ENCODE results near the gene KRT35.

The KRT35 gene

GRCh38 chr17:41511716-41512115, 30.8 kb upstream of the KRT35 start:
- DNase-seq (ENCODE audit: low spot score), result no peak

- no peak for DNase-seq (ENCODE audit: low spot score)
These were observed 30.2 kb upstream of the KRT35 start for GRCh38 chr17:41511116-41511515.

GRCh38 chr17:41510251-41511065, 29.5 kb upstream of the KRT35 start:
- DNase-seq (ENCODE audit: low spot score), result no peak

DNA sequence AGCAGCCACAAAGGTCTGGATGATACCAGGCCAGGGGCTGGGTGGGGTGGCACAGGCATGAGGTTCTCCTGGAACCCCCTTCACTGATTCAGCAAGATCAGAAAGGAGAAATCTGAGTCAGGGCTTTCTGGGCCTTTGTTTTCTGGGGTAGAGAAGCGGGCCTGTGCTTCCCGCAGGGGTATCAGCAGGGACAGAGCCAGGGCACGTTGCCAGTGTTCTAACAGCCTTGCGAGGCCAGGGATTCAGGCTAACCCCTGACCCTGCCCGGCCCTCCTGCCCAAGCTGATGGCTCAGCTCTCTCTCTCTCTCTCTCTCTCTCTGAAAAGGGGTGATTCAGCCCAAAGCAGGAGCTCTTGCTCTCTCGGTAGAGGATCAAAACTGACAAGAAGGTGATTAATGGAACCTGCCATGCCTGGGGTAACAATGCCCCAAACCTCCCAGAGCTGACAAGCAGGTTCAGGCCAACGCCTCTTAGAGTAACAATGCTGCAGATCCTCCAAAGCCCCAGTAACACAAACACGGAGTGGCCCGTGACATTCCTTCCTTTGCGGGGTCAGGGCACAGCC, 26.4 kb upstream of the KRT35 start:
- DNase-seq (ENCODE audit: low spot score), result no peak

- no peak for DNase-seq (ENCODE audit: low spot score)
These were observed 25.1 kb upstream of the KRT35 start for GRCh38 chr17:41505809-41506767.

DNA sequence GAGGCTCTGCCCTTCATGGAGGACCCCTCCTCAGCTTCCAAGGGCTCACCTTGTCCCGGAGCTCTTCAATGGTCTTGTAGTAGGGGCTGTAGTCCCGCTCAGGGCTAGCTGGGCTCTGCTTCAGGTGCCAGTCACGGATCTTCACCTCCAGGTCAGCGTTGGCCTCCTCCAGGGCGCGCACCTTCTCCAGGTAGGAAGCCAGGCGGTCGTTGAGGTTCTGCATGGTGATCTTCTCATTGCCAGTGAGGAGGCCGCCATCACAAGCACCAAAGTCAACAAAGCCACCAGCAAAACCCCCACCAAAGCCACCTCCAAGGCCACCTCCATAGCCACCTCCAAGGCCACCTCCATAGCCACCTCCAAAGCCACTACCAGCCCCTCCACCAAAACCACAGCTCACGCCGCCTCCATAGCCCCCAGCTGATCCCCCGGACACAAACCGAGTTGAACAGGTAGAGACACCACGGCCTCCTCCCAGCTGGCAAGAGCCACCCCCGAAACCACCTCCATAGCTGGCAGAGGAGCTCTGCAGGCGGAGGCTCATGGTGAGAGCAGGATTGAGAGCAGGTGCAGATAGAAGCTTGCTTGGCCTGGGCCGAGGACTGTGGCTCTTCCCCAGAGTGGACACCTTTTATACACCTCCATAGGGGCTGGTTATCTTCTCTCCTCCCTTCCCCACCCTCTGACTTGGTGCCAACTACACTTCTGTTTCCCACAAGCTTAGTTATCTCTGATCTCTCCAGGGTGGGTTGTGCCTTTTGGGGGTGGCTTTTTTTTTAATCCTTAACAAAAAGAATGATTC, 24.3 kb upstream of the KRT35 start, which contains the start of gene KRT13:
Gene KRT13, minus strand, starts transcription at position 606 of the 802 bp plus-strand sequence. Its CDS starts 62 bp downstream, at position 544.
- DNase-seq (ENCODE audit: low spot score), result no peak

DNA sequence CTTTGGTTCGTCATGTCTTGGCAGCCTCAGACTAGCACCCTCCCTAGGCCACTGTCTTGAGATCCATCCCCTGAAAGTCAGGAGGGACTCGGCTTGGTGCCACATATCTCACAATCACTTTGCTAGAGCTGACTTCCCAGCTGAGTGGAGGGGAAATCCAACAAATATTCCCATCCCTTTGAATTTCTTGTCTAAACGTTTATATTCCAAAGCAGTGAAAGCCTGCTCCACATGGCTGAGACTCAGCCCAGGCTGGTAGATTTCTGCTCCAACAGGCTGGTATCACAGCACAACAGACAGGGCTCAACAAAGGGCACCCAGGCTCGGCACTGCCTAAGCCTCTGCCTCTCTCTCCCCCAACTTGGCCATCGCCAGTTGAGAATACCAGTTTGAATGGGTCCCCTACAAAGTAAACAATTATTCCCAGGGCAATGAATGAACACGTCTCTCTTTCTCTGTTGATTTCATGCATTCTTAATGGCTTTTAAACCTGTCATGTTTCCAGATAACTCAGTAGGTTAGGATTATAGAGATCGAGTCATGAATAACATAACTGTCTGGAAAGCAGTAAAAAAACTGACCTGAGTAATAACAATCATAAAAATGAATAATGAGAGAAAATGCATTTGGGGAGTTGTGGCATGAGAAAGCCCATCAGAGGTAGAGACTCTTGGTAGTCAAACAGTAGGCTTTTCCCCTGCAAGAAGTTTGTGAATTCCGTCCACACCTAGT, 23.5 kb upstream of the KRT35 start:
- no peak for DNase-seq (ENCODE audit: low spot score)

DNA sequence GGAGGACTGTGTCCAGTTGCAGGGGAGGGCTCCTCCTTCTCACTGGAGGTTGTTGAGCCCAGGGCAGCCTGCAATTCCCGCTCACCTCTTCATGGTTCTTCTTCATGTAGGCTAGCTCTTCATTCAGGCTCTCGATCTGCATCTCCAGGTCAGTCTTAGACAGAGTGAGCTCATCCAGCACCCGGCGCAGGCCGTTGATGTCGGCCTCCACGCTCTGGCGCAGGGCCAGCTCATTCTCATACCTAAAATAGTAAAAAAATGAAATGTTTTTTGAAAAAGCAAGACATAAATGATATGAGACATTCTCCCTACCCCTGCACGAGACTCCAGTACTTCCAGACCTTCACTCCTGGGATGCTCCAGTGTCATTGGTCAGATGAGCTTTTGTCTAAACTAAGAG, 22.3 kb upstream of the KRT35 start:
- DNase-seq (ENCODE audit: low spot score), result no peak

DNA sequence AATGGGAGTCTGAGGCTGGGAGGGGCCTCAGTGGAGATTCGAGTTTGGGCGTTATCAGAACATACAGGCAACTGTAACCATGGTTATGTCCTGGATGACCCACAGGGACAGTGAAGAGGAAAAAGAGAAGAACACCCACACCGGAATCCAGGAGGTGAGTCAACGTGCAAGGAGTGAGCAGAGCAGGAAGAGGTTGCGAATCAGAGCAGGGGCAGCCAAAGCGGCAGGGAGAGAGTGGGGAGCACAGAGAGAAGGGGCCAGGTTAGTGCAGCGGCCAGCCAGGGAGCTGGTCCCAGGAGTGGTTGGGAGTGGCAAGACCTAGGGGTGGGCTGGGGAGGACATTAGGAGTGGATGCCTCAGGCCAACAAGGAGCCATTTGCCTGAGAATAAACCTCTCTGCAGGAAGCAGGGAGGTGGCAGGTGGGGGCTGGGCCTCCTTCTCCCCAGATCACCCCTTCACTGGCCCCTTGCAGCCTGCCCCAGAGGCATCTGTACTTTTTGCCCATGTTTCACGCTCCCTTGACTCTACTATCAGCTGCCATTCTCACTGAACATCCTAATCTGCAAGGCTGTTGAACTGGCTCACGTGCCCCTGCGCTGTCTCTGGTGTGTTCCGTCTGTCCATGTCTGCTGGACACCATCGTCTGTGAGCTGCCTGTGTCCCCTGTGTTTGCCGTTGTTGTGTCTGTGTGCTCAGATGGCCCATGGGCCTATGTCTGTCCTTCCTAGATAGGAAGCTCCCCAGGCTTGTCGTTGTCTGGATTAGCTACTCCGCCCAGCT, 19.4 kb upstream of the KRT35 start:
- peak; percentile 60 for DNase-seq (ENCODE audit: low spot score)

GRCh38 chr17:41499714-41500113, 18.8 kb upstream of the KRT35 start:
- DNase-seq (ENCODE audit: low spot score), result no peak

DNA sequence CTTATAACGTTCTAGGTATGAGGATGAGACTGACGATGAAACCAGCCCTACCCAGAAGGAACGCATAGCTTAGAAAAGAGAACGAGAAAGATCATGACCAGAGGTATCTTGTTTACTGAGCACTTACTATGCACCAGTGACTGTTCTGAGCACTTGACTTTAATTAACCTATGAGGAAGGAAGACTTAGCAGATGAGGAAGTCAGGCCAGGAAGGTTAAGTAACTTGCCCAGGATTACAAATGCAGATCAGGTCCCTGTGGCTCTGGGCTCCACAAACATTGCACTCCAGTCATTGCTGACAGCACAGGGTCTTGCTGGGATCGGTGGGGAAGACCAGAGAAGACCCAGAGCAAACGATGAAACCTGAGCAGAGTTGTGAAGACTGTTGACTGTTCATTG, 17.3 kb upstream of the KRT35 start:
- DNase-seq (ENCODE audit: low spot score), result no peak

- DNase-seq (ENCODE audit: low spot score), result peak; percentile 85
These were observed 16.0 kb upstream of the KRT35 start for GRCh38 chr17:41496803-41497484.

DNA sequence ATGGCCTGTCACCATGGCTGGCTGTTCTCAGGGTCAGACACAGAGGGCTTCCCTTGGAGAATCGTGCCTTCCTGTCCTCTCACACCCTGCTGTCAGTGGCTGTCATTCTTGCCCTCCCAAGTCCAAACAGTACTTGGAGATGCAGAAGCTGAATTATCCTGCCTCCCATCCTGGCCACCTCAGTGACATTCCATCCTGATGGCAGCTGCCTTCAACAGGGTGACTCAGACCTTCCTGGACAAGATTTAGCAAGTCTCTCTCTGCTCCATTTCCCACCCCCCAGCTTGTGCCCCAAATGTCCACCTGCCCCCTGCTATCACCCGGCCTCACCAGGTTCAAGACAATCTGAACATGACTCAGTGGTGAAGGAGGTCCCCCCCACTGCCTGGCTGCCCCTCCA, 13.6 kb upstream of the KRT35 start:
- no peak for DNase-seq (ENCODE audit: low spot score)

DNA sequence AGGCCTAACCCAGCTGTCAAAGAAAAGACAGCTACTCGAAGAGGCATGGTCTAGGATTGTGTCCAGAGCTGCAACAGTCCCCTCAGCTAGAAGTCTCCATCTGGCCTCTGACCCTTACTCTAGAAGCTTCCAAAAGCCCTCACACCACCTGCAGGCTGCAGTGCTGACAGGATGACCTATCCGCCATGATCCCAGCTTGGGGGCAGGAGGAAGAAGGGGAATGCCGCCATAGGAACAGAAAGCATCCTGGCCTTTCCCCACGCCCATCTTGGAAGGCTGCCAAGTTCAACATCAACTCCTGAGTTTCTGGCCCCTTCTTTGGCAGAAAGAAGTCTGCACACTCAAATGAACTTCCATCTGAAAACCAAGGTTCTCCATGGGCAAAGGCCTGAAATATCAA, 11.8 kb upstream of the KRT35 start:
- DNase-seq (ENCODE audit: low spot score), result no peak

GRCh38 chr17:41492351-41492750, 11.4 kb upstream of the KRT35 start:
- DNase-seq (ENCODE audit: low spot score), result no peak

DNA sequence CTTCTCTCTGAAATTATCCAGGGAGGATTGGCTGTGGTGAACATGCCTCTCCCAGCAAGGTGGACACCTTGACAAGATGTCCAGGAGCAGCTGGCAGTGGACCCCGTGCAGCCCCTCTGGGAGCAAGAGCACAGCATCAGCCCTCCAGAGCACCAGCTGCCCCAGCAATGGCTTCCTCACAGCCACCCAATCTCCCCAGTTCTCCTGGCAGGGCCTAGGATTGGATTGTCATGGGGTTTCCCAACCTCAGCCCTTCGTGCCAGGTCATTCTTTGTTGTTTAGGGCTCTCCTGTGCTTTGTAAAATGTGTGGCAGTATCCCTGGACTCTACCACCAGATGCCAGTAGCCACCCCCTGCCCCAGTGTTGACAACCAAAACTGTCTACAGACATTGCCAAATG, 10.5 kb upstream of the KRT35 start:
- DNase-seq (ENCODE audit: low spot score), result no peak

- no peak for DNase-seq (ENCODE audit: low spot score)
These were observed 9.3 kb upstream of the KRT35 start for GRCh38 chr17:41490000-41490990.

GRCh38 chr17:41489531-41489930, 8.6 kb upstream of the KRT35 start, which contains the start of gene KRT36:
KRT36 (minus strand) TSS chr17:41489910; CDS start chr17:41489864, 46 bp downstream.
- DNase-seq (ENCODE audit: low spot score), result no peak
